Activated CD4-positive, alpha-beta T cell treated with anti-CD3 and anti-CD28 coated beads, Interleukin-2, amount 10 ng/mL, durations not matched to agents 7 days and 5 days (primary cell): Measurements from ENCODE around the gene PLXDC2. TPM values are rescaled to one million over a fixed set of nuclear protein-coding genes. Genes with fewer than 3 reads are reported as not detected.

Experiments used
- CTCF ChIA-PET: fragments of 350-600 bp; sonication (Branson Sonifier 250); formaldehyde crosslinking; loops from one replicate; lab custom pipeline; 2021; ENCODE audit warnings: antibody characterized with exemption; lab: Charles Lee
- POLR2A ChIA-PET: fragments of 350-600 bp; sonication (Branson Sonifier 250); formaldehyde crosslinking; loops from one replicate; lab custom pipeline; 2021; ENCODE audit warnings: antibody characterized with exemption; lab: Charles Lee
- DNase-seq: peaks from one replicate; pipeline ENCODE4 v3.0.0-alpha.2; 2020
- H3K27ac Mint-ChIP-seq: one replicate; pipeline ENCODE4 v1.8.0; 2021; ENCODE audit warnings: mild to moderate bottlenecking, moderate library complexity, mixed read lengths
- H3K27me3 Mint-ChIP-seq: one replicate; pipeline ENCODE4 v1.8.0; 2021; ENCODE audit warnings: mixed read lengths
- H3K36me3 Mint-ChIP-seq: one replicate; pipeline ENCODE4 v1.8.0; 2021; ENCODE audit warnings: low read depth, mixed read lengths
- H3K4me1 Mint-ChIP-seq: one replicate; pipeline ENCODE4 v1.8.0; 2021; ENCODE audit warnings: mixed read lengths
- H3K4me3 Mint-ChIP-seq: one replicate; pipeline ENCODE4 v1.8.0; 2021; ENCODE audit warnings: mild to moderate bottlenecking, moderate library complexity, mixed read lengths
- H3K9me3 Mint-ChIP-seq: one replicate; pipeline ENCODE4 v1.8.0; 2021; ENCODE audit warnings: mixed read lengths
- total RNA-seq, 2 experiments: library from RNA; stranded (reverse); gene quantifications; one replicate each; pipeline ENCODE4 v1.2.3, GENCODE V29; 2021

Gene PLXDC2
- total RNA-seq, 2 experiments from 2014 or later = not detected

DNA sequence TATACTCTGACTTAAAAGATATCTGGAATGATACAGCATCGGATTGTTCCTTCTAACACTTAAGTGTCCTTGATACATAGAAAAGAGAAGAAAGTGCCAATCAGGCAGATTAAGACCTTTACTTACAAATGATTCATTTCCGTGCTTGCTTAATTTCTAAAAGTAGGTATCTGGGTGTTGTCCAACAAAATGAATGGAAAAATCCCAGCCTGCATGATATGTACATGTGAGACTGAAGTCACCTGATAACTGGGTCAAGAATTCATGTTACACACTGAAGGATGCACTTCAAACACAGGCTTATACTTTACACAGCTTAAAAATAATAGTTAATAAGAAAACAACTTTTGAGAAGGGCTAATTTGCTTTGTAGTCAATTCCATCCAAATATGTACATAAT is 25.2 kb upstream of the PLXDC2 start:
- peaks cover 2% of the 10 kb centered on the region for H3K27me3 Mint-ChIP-seq
- ChIA-PET CTCF (no interaction called here), POLR2A (no interaction called here)
- no peak overlapping the region for H3K27ac Mint-ChIP-seq
- no peak for DNase-seq
- no peaks in the 10 kb centered on the region for H3K4me1 Mint-ChIP-seq
- no peaks in the 10 kb centered on the region for H3K9me3 Mint-ChIP-seq
- no peak overlapping the region for H3K4me3 Mint-ChIP-seq
- no peaks in the 10 kb centered on the region for H3K36me3 Mint-ChIP-seq

DNA sequence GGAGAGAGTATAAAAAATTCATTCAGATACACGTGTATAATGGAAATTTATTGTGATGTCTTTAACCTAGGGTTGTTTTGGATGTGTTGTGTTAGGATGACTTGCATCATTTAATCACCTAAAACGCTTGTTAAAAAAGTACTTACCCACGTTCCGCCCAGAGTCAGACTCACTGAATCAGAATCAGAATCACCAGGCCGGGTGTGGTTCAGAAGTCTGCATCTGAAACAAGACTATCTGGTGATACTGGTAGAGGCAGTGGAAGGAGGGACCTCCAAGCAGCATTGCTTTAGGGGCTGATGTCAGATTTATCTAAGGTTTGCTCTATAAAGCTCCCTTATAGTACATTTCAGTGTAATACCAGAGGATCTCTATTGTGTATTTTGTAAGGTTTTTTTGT is 20.5 kb upstream of the PLXDC2 start:
- H3K27ac Mint-ChIP-seq = no peak overlapping the region

DNA sequence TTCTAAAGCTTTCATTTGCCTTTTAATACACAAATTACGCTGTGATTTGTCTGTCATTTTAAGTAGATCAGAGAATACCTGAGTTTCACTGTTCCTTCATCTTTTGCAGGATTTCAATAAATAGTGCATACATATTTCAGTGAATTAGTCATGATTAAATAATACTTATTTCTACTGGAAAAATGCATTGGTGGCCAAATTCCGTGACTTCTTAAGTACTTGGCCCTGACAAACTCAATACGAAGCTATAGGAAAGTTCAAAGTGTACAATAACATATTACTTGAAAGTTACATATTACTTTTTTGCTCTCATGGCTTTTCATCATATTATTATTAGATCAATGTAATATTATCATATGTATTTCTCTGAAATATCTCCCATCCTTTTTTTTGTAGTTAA is 16.1 kb upstream of the PLXDC2 start:
- POLR2A ChIA-PET = no interaction called here
- CTCF ChIA-PET = no interaction called here
- DNase-seq = no peak
- Mint-ChIP-seq H3K4me3 (no peak overlapping the region), H3K4me1 (no peaks in the 10 kb centered on the region), H3K9me3 (no peaks in the 10 kb centered on the region), H3K27me3 (no peaks in the 10 kb centered on the region), H3K27ac (no peak overlapping the region), H3K36me3 (no peaks in the 10 kb centered on the region)

More for the DNA sequence above, 20.5 kb upstream of the PLXDC2 start:
- Mint-ChIP-seq H3K36me3 (no peaks in the 10 kb centered on the region), H3K4me1 (no peaks in the 10 kb centered on the region), H3K9me3 (no peaks in the 10 kb centered on the region), H3K4me3 (no peak overlapping the region), H3K27me3 (no peaks in the 10 kb centered on the region)
- ChIA-PET CTCF (no interaction called here), POLR2A (no interaction called here)
- DNase-seq = no peak

DNA sequence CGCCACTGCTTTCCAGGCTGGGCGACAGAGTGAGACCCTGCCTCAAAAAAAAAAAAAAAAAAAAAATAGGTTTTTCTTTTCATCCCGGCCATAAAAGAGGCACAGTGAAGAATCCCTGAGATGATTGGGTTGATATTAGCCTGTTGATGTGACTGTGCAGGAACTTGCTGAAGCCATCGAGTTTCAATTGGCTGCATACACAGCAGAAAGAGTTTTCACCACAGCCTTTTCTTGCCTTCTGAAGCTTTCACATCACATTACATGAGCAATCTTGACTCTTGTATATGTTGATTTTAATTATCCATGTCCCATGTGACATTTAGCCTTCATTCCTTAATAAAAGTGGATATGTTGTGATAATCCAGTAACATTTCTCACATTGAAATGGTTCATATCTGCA is 14.9 kb upstream of the PLXDC2 start:
- DNase-seq = no peak
- no peaks in the 10 kb centered on the region for H3K27me3 Mint-ChIP-seq
- H3K4me3 Mint-ChIP-seq = no peak overlapping the region
- H3K4me1 Mint-ChIP-seq = no peaks in the 10 kb centered on the region
- no peaks in the 10 kb centered on the region for H3K9me3 Mint-ChIP-seq
- ChIA-PET POLR2A (no interaction called here), CTCF (no interaction called here)
- no peak overlapping the region for H3K27ac Mint-ChIP-seq
- H3K36me3 Mint-ChIP-seq = no peaks in the 10 kb centered on the region

DNA sequence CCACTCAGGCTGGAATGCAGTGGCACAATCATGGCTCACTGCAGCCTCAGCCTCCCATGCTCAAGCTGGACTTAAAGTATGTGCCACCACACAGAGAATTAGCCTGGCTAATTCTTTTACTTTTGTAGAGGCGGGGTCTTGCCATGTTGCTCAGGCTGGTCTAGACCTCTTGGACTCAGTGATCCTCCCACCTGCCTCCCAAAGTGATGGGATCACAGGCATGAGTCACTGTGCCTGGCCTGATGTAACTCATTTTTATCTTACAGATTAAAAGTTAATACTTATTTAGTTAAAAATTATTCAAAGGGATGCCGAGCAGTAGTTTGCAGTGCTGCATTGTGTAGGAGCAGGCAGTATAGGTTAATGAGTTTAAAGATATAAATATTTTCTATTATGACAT is 12.6 kb upstream of the PLXDC2 start:
- ChIA-PET POLR2A (no interaction called here), CTCF (no interaction called here)
- no peaks in the 10 kb centered on the region for H3K36me3 Mint-ChIP-seq
- no peak for DNase-seq
- no peaks in the 10 kb centered on the region for H3K9me3 Mint-ChIP-seq
- no peak overlapping the region for H3K4me3 Mint-ChIP-seq
- no peaks in the 10 kb centered on the region for H3K4me1 Mint-ChIP-seq
- H3K27me3 Mint-ChIP-seq = no peaks in the 10 kb centered on the region
- no peak overlapping the region for H3K27ac Mint-ChIP-seq

DNA sequence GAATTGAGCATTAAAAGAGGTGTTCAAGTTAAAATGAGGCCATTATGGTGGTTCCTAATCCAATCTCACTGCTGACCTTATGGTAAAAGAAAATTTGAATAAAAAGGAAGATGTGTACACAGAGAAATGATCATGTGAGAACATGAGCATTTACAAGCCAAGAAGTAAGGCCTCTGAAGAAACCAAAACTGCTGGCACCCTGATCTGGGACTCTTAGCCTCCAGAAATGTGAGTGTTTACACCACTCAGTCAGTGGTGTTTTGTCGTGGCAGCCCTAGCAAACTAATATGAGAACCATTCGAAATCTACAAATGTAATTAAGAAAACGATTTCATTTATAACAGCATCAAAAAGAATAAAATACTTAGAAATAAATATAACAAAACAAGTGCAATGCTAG is 6.8 kb upstream of the PLXDC2 start:
- H3K36me3 Mint-ChIP-seq = no peaks in the 10 kb centered on the region
- POLR2A ChIA-PET = no interaction called here

DNA sequence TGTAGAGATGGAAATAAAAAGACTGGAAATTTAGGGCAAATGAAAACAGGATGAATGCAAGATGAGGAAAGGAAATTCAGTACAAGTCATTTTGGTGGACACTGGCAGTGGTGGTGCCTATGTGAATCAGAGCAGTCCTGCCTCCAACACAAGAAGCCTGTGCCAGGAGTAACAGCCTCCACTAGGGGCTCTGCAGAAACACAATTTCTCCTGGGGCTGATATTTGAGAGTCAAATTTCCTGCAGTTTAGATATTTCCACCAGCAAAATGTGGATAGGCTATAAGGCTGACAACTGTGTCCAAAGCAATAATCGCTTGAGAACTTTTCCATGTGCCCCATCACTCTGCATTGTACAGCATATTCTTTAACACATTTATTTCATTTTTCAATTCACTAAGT is 4.7 kb upstream of the PLXDC2 start:
- ChIA-PET CTCF (no interaction called here), POLR2A (no interaction called here)
- DNase-seq = no peak
- Mint-ChIP-seq H3K9me3 (no peaks in the 10 kb centered on the region), H3K27ac (no peak overlapping the region), H3K4me1 (no peaks in the 10 kb centered on the region), H3K36me3 (no peaks in the 10 kb centered on the region), H3K27me3 (peaks cover 19% of the 10 kb centered on the region), H3K4me3 (no peak overlapping the region)

More for the DNA sequence above, 6.8 kb upstream of the PLXDC2 start:
- Mint-ChIP-seq H3K9me3 (no peaks in the 10 kb centered on the region), H3K4me1 (no peaks in the 10 kb centered on the region), H3K27ac (no peak overlapping the region), H3K4me3 (no peak overlapping the region), H3K27me3 (peaks cover 8% of the 10 kb centered on the region)
- DNase-seq = no peak
- CTCF ChIA-PET = no interaction called here

DNA sequence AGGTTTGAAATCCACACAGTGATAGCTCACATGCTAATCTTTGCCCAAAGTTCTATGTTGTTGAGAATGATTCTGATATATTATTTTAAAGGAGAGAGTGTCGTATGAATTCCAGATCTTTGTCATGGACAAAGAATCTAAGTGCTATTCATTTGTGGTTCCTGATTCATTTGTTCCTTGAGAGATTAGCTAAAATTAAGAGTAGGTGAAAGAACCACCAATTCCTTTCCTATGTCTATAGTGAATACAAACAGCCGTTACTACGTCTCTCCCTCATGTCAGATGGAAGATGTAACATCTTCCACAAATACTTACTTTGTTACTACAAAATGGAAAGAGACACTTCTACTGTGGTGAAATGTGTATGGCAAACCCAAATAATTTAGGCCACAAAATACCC is 3.3 kb upstream of the PLXDC2 start:
- no peak for DNase-seq

DNA sequence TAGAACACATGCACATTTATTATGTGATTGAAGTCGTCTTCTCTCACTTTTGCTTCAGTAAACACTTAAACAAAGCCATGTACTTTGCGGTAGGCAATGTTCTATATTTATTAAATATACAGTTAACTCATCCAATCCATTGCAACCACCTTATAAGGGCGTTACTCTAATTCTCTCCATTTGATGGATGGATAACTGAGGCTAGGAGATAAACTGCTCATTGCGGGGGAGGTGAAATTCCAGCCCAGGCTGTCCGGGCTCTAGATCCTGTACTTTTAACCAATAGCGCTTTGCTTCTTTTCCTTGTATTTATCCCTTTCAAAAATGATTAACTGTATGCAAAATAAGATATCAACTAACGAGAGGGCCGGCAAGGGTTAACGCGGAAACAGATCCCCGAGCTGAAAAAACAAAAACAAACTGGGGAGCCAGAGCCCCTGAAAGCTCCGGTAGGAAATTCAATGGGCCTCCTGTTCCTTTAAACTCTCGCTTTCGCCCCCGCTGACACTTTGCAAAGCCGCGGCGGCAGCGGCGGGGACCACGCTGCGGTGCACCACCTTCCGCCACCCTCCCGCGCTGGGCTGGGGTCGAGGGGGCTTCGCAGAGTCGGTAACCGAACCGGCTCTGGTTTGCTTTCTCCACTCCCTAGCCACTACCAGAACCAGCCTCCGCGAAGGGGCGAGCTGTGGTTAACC is 1.0 kb upstream of the PLXDC2 start:
- Mint-ChIP-seq H3K9me3 (no peaks in the 10 kb centered on the region), H3K27ac (no peak overlapping the region), H3K27me3 (peaks cover 39% of the 10 kb centered on the region), H3K36me3 (no peaks in the 10 kb centered on the region), H3K4me3 (no peak overlapping the region), H3K4me1 (no peaks in the 10 kb centered on the region)
- no peak for DNase-seq
- CTCF ChIA-PET = interaction anchor here (0.7 kb wide), 1 partner anchor 1639 kb away, joined by 3 read pairs; no protein-coding TSS in a partner anchor
- POLR2A ChIA-PET = no interaction called here

More for the DNA sequence above, 3.3 kb upstream of the PLXDC2 start:
- Mint-ChIP-seq H3K4me1 (no peaks in the 10 kb centered on the region), H3K36me3 (no peaks in the 10 kb centered on the region), H3K27me3 (peaks cover 33% of the 10 kb centered on the region), H3K27ac (no peak overlapping the region), H3K9me3 (no peaks in the 10 kb centered on the region), H3K4me3 (no peak overlapping the region)
- ChIA-PET CTCF (no interaction called here), POLR2A (no interaction called here)

DNA sequence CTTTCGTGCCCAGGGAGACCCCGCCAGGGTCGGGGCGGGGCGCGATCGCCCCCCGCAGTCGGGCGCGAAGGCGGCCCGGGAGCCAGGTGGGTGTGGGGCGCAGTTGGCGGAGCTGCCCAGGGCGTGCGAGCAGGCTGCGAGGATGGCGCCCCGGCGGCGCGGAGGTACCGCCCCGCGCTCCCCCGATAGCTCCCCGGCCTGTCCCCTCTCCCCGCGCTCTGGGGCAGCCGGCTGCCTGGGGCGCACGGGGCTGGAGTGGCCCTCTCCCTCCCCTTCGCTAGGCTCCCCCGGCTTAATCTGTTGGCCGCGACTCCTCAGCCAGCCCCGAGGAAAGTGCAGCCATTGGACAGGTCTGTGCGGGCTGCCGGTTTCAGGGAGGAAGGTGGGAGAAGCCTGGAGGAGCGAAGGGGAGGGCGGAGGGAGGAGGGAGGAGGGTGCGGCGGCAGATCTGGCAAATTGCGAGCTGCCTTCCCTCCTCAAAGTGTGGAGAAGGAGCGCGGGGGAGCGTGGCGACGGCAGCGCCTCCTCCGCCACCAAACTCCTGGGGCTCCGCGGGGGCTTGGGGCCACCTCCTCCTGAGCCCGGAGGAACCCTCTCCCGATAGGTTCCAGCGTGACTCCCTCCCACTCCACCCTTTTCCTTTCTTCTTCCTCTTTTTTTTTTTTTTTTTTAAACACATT is 361 bp upstream of the PLXDC2 start:
- no peaks in the 10 kb centered on the region for H3K9me3 Mint-ChIP-seq
- CTCF ChIA-PET = interaction anchor here (0.7 kb wide), 1 partner anchor 1639 kb away, joined by 3 read pairs; no protein-coding TSS in a partner anchor

DNA sequence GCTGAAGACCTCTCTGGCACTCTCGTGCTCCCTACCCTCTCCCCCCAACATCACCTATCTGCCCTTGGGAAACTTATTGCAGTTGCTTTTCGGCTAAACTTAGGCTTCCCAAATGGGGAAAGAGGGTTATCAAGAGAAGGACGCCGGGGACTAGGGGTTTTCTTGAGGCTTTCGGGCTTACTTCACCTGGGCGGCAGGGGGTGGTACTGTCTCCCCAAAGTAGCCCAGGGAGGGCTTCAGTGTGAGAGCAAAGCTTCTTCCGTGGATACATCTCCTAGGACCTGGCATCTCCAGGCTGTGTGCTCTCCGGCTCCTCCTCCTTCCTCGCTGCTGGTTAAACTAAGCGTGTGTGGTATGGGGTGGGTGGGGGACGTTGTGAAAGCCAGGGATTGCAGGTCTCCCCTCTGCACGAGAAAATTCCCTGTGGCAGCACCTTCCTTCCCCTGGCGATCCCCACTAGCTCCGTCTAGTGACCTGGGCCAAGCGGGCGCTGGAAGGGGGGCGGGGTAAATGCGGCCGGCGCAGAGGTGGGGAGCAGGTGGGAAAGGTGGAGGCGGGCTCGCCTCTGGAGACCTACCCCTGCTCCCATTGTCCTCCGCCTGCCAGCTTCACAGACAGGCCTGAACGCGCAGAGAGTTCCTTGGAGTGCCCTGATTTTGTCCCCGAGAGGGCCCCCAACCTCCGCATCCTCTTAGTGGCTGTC is 1.1 kb downstream of the PLXDC2 start:
- ChIA-PET CTCF (no interaction called here), POLR2A (no interaction called here)
- Mint-ChIP-seq H3K36me3 (no peaks in the 10 kb centered on the region), H3K27ac (no peak overlapping the region), H3K4me3 (peak overlapping the region; percentile 27), H3K9me3 (no peaks in the 10 kb centered on the region), H3K4me1 (no peaks in the 10 kb centered on the region), H3K27me3 (peaks cover 39% of the 10 kb centered on the region)
- DNase-seq = no peak

More for the DNA sequence above, 361 bp upstream of the PLXDC2 start:
- Mint-ChIP-seq H3K27ac (no peak overlapping the region), H3K4me3 (no peak overlapping the region), H3K27me3 (peaks cover 39% of the 10 kb centered on the region), H3K36me3 (no peaks in the 10 kb centered on the region), H3K4me1 (no peaks in the 10 kb centered on the region)
- POLR2A ChIA-PET = no interaction called here
- no peak for DNase-seq

DNA sequence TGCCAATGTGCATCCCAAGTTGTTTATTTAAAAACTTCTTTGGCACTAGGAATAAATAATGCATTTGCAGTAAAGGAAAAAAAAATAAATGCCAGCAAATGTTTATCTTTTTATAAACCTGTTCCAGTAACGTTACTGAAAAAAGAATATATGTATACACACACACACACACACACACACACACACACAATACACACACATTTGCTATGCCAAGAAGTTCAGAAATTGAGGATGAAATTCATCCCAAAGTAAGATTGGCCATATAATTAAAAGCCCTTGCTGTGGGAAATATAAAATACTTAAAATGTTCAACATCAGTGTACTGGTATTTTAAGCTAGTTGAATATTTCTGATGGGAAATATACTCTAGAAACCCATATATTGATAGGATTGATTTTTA is 2.6 kb downstream of the PLXDC2 start:
- ChIA-PET CTCF (no interaction called here), POLR2A (no interaction called here)
- Mint-ChIP-seq H3K27ac (no peak overlapping the region), H3K27me3 (peaks cover 37% of the 10 kb centered on the region), H3K36me3 (no peaks in the 10 kb centered on the region), H3K4me3 (no peak overlapping the region), H3K9me3 (no peaks in the 10 kb centered on the region), H3K4me1 (no peaks in the 10 kb centered on the region)
- no peak for DNase-seq

DNA sequence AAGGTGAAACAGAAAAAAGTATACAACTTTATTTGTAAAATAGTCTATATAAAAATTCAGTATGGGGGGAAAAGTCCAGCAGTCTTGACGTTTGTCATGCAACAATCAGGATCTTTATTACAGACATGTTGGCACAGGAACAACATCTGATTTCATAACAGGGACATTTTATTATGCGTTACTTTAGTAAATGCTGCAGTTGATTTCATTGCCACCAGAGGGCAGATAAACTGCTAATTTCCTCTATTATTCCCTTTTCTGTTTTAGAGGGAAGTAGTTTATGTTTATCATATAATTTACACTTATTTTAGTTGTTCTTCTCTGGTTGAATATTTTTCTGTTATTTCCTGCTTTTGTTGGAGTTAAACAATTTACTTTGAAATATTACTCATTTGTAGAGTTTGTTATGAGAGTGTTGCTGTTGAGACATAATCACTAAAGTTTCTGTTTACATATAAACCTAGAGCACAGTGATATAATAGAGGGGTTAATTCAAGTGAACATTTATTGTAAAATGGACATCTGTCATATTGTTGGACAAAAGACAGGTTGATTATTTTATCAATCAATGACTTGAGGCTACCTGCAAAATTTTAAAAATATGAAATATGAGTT is 3.3 kb downstream of the PLXDC2 start:
- no peak for DNase-seq
- POLR2A ChIA-PET = no interaction called here
- Mint-ChIP-seq H3K4me1 (no peaks in the 10 kb centered on the region), H3K27ac (no peak overlapping the region), H3K27me3 (peaks cover 31% of the 10 kb centered on the region), H3K36me3 (no peaks in the 10 kb centered on the region), H3K9me3 (no peaks in the 10 kb centered on the region), H3K4me3 (no peak overlapping the region)
- CTCF ChIA-PET = no interaction called here
